ENCODE measurements around the gene JADE2.
"Not testable (repeated sequence)": the region's sequence is repeated elsewhere in the genome, so short reads cannot be mapped to it uniquely, and the experiment has no call there.

The JADE2 gene

DNA sequence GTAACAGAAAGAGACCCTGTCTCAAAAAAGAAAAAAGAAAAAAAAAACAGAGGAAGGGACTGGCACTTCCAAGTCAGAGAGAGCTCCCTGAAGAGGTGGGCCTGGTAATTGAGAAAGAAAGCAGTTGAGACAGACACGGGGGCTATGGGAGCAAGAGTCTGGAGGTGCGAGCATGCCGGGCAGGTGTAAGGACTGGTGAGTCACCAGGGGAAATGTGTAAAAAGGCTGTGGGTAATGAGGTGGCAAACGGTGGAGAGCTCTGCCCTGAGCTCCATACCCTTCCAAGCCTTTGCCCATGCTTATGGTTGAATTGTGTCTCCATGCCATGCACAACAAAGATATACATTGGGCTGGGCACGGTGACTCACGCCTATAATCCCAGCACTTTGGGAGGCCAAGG is 18.0 kb upstream of the JADE2 start:
- no peak for DNase-seq (ENCODE audit: low spot score)

DNA sequence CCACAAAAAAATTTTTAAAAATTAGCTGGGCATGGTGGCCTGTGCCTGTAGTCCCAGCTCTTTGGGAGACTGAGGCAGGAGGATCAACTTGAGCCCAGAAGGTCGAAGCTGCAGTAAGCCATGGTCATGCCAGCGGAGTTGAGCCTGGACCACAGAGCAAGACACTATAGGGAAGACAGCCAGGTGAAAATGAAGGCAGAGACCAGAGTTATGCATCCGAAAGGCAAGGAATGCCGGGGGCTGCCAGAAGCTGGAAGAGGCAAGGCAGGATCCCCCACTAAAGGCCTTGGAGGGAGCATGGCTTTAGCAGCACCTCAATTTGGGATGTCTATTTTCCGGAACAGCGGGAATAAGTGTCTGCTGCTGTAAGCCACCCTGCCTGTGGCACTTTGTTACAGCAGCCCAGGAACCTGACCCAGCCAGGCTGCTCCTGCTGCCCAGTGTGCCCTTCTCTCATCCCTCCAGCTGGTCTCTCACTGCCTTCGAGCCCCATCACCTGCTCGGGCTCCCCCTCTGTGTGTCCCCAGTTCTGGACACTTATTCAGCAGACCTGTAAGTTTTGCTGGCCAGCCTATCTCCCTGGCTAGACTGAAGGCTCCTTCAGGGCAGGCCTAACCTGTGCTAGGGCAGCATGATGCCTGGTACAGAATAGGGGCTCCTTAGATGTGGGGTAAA is 16.8 kb upstream of the JADE2 start:
- no peak for DNase-seq (ENCODE audit: low spot score)

DNA sequence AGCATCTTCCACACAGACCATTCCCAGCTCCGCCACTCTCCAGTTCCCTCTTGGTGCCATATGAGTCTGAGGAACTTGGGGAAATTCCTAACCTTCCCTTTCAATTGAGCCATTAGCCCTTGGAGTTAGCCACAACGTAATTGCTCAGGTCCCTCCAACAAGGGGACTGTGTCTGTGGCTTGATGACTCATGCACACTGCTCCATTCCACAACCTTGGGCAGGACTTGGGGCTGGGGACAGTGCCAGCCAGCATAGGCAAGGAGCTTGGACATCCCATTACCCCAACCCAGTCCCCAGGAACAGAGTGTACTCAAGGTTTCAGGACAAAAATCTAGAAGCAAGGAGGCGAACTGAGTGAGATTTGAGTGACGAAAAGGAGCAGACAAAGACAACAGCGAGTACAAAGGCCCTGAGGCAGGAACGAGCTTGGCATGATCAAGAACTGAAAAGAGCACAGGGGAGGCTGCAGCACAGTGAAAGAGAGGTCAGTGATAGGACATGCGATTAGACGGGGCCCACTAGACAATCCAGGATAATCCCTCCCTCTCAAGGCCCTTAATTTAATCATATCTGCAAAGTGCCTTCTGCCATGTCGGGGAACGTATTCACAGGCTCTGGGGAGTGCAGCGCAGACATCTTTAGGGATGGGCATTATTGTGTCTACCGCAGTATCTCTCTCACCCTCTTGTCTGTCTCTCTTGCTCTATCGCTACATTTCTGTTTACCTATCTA is 16.0 kb upstream of the JADE2 start:
- DNase-seq (ENCODE audit: low spot score): peak; percentile 91

DNA sequence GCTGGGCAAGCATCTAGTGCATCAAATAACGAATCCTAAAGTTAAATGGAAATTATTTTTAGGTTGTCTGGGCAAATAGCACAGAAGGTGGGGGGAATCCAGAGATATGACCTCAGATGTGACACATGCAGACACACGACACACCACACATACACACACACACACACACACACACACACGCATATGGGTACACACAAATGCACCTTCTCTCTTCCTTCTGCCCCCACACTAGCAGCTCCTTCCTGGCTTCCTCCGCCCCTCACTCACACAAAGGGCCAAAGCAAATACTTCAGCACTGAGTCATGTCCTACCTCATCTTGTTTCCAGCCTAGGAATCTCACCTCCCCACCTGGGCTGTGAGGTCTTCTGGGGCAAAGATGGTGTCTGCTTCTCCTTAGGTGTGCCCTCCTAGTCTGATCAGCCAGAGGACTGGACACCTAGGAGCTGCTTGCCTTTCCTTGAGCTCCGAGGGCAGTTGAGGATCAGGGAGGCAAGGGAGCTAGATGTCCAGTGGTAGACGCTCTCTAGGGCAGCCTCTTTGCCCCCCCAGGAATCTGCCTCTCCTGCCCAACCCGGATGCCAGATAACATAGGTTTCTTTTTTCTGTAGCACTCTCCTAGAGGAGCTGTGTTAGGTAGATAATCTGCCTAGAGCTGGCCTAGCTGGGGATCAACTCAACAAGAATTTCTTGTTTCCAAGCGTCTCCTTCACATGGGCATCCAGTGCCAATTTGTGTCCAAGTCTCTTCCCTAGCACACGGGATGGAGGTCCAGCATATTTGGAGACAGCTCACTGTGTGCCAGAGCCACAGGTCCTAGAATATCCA is 14.3 kb upstream of the JADE2 start:
- DNase-seq (ENCODE audit: low spot score): no peak

DNA sequence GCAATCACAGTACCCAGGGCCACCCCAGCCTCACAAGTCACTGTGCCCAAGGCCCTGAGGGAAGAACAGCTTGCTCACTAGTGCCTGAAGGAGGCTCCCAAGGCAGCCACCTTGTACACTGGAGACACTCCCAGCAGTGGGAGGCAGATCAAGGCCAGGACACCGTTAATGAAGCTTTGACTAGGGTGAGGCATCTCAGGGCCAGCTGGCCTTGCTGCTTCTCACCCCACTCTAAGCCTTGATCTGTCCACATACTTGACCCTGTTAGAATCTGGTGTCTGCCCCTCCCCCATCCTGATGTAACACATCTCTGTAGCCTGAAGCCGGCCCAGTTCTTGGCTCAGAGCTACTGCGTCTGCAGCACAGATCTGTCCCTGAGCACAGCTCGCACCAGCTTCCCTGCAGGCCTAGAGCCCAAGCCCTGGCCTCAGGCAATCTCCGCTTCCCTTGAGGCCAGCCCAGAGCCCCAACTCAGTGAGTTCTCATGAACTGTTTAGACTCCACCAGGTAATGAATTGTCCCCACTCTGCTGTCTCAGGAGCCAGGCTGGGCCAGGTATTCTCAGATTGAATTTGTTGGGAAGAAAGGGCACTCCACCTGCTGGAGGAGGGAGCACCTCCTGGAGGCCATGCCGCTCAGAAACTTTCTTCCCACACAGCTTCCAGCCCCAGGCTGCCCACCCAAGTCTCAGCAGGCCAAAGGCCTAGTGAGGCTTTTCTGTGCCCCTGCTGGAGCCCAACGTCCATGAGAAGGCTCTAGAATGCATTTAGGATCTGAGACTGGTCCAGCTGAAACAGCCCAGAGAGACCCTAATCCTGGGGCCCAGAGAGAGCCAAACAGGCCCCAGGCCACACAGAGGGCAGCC is 13.4 kb upstream of the JADE2 start:
- peak; percentile 67 for DNase-seq (ENCODE audit: low spot score)

DNA sequence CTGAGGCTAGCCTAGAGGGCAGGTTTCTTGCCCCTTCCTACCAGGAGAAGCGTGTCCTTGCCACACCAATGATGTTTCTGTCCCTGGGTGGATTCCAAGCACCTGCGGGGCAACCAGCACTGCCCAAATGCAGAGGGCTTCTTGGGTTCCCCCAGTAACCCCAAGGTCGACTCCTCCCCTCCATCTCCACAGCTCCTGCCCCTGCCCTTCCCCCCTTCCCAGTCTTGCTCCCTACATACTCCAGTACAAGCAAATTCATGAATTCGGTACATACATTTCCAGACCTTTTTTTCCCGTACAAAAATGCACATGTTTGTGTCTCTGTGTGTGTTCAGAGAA is 12.8 kb upstream of the JADE2 start:
- no peak for DNase-seq (ENCODE audit: low spot score)

DNA sequence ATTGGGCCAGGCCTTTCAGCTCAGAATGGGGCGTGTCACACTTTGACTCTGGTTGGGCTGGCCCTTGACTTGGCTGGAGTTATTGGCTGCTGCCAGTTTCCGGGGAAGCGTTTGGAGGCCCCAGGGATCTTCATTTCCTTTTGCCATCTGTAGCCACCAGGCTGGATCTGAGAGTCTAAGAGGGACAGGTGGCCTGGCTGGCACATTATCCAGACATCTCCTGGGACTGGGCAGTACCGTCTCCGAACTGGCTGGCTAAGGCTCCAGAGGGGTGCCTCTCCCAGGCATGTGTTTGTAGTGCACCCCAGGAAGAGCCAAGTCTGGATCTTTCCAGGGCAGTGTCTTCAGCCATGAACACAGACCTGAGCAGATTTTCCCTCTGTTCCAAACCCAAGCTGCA is 9.7 kb upstream of the JADE2 start:
- no peak for DNase-seq (ENCODE audit: low spot score)

DNA sequence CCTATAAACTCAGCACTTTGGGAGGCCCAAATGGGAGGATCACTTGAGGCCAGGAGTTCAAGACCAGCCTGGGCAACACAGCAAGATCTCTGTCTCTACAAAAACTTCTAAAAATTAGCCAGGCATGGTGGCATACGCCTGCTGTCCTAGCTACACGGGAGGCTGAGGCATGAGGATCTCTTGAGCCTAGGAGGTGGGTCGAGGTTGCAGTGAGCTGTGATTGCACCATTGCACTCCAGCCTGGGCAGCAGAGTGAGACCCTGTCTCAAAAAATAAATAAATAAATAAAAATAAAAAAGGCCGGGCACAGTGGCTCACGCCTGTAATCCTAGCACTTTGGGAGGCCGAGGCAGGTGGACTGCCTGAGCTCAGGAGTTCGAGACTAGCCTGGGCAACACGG is 8.5 kb upstream of the JADE2 start:
- DNase-seq (ENCODE audit: low spot score): not testable (repeated sequence)

DNA sequence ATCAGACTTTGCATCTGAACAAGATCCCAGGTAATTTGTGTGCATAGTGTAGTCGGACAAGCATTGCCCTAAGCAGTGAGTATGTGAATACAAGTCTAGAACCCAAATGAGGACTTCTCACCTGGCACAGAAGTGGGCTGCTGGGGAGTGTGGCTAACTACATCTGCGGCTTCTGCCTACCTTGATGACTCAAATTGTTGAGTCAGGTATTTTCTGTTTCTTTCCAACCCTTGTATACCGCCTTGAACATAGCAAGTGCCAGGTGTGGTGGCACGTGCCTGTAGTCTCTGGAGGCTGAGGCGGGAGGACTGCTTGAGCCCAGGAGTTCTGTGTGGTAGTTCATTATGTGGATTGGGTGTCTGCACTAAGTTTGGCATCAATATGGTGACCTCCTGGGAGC is 7.9 kb upstream of the JADE2 start:
- DNase-seq (ENCODE audit: low spot score): no peak

DNA sequence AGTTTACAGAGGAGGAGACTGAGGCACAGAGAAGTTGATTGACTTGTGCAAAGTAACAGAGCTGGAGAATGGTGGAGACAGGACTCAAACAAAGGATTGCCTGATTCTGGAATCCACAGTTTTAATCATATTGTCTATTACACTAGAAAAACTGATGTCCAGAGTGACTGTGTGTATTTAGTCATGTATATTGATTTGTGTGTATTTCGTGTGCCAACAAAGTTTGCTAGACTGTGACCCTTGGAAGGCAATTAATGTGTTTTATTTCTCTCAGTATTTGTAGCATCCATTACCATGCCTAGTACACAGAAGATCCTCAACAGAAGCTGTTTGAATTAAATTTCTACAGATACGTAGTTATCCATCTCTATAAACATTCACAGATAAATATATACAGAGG is 5.5 kb upstream of the JADE2 start:
- DNase-seq (ENCODE audit: low spot score): no peak

DNA sequence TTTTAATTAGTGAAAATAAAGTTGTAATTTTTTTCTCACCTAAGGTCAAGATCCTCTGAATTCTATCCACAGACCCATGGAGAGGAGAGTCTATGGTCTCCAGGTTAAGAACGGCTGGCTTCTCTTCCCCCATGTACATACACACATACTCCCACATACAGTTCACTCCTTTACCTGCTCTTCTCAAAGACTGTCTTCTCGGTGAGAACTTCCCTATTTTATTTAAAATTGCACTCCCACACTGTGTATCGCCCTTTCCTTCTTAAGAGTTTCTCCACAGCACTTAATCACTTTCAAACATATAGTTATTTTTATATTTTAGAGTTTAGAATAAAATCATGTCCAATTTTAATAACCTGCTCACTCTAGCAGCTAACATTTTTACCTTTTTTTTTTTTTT is 3.6 kb upstream of the JADE2 start:
- no peak for DNase-seq (ENCODE audit: low spot score)

DNA sequence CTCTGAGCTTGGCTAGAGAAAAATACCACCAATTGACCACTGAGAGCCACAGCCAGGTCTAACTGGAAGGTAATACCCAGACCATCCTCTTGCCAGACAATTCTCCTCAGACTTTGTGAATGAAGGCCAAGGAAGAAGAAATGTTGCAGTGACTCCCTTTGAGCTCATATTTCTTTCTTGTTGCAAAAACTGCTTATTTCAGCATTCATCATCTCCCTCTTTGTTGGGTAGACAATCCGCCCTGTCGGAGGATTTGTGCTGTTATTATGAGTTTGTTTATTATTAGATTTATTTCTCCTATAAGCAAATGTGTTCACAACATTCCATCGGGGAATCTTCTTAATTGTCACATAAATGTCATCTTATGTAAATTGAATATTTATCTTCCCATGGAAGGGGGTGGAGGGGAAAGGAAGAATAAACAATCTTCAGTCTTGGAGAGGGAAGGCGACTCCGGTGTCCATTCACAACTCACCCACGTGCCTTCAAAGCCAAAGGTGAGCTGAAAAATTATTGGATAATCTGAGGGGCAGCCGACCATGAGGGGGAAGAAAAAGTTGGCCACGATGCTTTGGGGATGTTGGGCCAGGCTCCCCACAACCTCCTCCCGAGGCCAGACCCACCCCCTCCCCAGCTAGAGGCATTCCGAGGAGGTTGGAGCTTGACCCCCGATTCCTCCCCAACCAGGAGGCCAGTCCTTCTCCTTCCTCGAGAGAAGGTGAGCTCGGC is 1.8 kb upstream of the JADE2 start:
- DNase-seq (ENCODE audit: low spot score): no peak

DNA sequence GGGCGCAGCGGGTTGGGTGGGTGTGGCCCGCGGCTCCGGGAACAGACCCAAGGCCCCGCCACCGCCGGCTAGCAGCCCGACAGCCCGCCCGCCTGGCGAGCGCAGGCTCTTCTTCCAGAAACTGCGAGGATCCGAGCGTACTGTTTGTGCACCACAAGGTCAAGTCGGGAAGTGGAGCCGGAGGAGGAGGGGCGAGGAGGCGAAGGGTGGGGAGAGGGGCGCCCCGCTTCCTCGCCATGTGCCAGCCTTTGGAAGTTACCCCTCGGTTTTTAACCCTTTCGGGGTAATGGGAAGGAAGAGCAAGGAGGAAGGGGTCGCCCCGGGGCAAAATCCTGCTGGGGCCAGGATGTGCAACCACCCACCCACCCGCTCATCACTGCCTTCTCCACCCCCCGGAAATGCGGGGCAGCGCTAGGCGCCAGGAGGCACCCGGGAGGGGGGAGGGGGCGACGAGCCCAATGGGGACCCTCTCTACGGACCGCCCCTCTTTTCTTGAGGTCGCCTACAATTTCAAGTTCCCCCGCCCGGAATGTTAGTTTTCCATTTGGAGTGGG is 1.1 kb upstream of the JADE2 start:
- peak; percentile 55 for DNase-seq (ENCODE audit: low spot score)

DNA sequence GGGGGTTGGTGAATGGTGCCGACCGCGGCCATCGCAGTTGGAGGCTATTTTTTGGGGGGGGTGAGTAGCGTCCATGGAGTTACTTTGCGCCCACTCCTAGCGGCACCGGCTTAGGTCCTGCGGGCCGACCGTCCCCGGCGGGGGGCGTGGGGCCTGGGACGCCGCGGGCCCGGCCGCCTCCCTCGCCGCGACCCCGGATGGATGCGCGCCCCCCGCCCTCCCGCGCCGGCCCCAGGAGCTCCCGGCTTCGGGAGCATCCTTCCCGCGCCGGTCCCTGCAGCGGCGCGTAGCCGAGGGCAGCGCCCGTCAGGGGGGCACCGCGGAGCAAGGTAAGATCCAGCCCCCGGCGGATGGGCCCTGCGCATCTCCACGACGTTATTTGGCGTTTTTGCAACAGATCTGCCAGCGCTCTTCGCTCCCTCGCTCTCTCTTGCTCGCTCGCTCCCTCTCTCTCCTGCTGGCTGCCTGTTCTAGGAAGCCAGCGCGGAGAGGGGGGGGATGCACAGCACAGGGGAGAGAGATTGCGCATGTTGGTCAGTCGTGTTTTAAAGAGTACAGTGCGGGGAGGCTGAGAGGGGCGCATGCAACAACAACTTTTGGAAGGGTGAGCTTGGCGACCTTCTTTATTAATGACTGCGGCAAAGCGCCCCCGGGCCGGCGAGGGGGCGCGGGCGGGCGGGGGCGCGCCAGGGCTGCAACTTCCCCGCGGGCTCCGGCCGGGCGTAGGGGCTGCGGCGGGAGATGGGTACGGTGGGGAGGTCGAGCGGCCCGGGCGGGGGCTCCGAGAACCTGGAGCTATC is 413 bp downstream of the JADE2 start:
- peak; percentile 73 for DNase-seq (ENCODE audit: low spot score)

DNA sequence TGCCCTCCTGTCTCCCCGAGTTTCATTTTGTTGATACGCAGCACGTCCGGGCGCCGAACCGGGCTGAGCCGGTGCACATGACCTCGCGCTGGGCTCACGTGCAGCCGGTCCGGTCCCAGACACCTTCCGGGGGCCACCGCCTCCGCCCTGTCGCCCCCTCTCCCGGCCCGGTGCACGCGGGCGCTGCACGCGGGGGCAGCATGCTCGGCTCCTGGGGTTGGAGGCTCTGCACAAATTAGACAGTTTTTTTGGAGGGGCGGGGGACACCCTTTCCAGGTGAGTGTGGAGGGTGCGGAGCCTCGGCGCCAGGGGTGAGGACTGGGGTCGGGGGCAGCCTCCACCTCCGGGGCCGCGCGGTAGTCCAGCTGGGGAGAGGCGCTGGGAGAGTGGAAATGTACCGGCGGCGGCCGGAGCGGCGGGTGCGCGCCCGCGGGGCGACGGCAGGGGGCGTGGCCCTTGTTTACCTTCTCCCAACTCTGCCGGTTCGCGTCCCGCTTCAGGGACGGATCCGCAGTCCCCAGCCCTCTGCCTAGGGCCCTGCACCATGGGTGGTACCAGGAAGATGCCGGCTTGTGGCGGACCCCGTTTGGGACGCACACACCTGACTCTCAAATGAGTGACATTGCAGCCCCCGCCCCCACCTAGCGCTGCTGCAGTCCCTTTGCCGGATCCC is 1.1 kb downstream of the JADE2 start:
- peak; percentile 62 for DNase-seq (ENCODE audit: low spot score)

DNA sequence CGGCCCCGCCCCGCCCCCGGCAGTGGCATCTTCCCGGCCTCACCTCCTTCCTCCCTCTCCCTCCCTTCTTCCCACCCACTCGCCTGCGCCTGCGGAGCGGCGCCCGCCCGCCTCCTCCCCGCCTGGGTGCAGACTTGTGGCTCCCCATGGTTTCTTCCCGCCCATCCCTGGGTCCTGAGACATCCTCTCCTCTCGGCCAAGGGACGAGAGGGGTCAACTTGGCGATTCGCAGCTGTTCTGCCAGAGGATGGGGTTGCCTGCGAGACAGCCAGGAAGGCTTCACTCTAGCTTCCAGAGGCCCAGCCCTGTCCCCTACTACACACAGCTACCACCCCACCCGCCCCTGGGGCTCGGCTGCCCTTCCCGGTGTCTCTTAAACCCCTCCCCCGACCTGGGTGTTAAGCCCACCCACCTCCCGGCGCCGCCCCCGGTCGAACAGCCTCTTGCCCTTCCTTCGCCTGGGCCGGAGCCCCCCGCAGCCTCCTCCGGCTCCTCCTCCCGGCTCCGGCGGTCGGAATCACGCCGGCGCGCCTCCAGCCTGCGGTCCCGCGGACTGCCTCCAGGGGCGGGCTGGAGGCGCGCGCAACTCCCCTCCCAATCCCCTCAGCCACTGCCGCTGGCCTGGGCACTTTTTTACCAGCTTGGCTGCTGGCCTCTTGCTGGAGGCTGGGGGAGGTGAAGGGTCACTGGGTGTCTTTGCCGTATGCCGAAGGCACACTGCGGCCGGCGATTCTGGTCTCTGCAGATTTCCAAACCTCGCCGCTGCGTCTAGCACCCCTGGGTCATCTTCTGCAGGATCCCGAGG is 1.9 kb downstream of the JADE2 start:
- peak; percentile 91 for DNase-seq (ENCODE audit: low spot score)

DNA sequence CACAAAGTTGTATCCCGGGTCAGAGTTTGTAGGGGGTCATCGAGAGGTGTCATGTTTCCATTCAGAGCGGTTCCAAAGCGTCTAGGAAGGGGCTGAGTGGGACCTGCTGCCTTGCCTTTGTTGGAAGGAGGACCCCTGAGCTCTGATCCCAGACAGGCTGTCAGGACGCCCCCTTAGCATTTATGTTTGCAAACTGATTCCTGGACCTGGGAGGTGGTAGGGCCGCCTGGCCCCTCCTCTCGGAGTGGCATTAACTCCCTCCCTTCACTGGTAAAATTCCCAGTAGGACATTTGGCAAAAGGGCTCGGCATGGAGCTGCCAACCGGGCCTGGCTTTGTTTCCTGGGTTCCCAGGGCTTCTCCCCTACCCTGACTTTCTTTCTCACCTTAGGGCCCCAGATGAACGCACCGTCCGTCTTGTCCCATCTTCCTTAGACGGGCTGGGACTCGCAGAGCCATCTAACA is 2.5 kb downstream of the JADE2 start:
- no peak for DNase-seq (ENCODE audit: low spot score)

DNA sequence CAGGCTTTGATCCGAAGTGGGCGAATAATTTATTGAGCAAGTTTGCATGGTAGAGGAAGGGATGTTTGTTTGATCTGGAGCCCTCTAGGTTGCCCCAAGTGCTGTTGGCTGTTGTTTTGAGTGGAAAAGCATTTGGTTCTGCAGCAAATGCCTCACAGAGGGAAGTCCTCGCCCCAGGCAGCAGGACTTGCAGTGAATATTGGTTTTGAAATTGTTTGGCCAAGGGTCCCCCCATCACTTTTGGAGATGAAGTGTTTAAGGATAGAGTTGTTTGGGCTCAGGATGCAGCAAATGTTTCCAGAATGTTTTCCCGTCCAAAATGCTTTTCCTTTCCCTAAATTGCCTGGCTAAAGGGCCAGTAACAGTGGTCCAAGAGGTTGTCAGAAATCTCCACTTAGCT is 3.1 kb downstream of the JADE2 start:
- DNase-seq (ENCODE audit: low spot score): no peak
